ENCODE data around the gene KIF11.
"Not testable (repeated sequence)": the region's sequence is repeated elsewhere in the genome, so short reads cannot be mapped to it uniquely, and the experiment has no call there.

The KIF11 gene

DNA sequence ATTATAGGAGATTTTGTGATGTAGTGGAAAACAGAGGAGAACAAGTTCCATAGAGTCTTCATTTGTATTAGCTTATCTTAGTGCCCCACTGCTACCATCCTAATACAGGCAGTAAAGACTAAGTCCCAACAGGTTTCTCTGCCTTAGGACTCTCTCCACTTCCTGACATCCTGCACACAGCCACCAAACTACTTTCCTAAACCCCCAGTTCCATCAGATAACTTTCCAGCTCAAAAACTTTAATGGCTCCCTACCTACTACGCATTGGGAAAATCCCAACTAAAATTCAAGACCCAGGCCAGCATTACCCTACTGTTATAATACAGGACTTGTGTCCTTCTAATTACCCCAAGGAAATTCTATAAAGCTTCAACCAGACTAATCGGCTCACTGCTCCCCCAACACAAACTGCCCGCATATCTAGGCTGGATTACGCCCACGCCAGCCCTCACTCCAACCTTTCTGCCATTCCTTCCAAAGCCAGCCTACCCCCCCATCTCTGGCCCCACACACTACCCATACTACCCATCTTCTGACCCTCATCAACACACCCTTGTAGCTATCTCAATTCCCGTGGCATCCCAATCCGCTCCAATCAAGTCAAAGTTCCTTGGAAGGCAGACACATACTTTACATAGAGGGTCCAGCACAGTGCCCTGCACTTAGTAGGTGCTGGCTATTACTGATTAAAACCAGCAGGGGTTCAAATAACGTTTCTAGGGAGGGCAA lies 20.4 kb upstream of the KIF11 start:
- H3K27me3 ChIP-seq (replicated peaks in 2 of 5; ENCODE audit: control insufficient read depth in 4 of 5, insufficient read depth in 5 of 5, low read length in 4 of 5), result no peaks in the 10 kb centered on the region
- peaks cover 2 to 10% (median 2%) of the 10 kb centered on the region in 4 experiments for H3K36me3 ChIP-seq (ENCODE audit: control insufficient read depth in 4 of 4, insufficient read depth in 4 of 4, low read length in 3 of 4)
- POLR2A ChIA-PET, result no interaction called here
- peak overlapping the region in 6 of 7 experiments; percentile 83 to 93 (median 92) for H3K4me3 ChIP-seq (ENCODE audit: control insufficient read depth in 1 of 7, extremely low read depth in 1 of 7, insufficient read depth in 4 of 7, low read depth in 2 of 7, low read length in 6 of 7)
- H3K4me1 ChIP-seq (ENCODE audit: control extremely low read depth in 1 of 4, control insufficient read depth in 4 of 4, insufficient read depth in 4 of 4, low read length in 3 of 4), result peaks cover 7 to 28% (median 20%) of the 10 kb centered on the region in 4 experiments
- no peaks in the 10 kb centered on the region for H3K9me3 ChIP-seq (ENCODE audit: control extremely low read depth in 1 of 5, control insufficient read depth in 4 of 5, insufficient read depth in 2 of 5, low read depth in 1 of 5, low read length in 4 of 5)
- no peak for DNase-seq
- 82% methylated on average over 8 of the region's 8 CpGs for WGBS (ENCODE audit: insufficient coverage)
- CTCF ChIA-PET, result interaction anchor here (0.6 to 9.5 kb wide), 13 partner anchors 9 to 250 kb away, joined by 3 to 68 read pairs (median 4); no protein-coding TSS in a partner anchor
- H3K27ac ChIP-seq (ENCODE audit: insufficient read depth in 1 of 2, low read depth in 1 of 2, low read length in 2 of 2, poor library complexity in 1 of 2, severe bottlenecking in 2 of 2), result no peak overlapping the region

DNA sequence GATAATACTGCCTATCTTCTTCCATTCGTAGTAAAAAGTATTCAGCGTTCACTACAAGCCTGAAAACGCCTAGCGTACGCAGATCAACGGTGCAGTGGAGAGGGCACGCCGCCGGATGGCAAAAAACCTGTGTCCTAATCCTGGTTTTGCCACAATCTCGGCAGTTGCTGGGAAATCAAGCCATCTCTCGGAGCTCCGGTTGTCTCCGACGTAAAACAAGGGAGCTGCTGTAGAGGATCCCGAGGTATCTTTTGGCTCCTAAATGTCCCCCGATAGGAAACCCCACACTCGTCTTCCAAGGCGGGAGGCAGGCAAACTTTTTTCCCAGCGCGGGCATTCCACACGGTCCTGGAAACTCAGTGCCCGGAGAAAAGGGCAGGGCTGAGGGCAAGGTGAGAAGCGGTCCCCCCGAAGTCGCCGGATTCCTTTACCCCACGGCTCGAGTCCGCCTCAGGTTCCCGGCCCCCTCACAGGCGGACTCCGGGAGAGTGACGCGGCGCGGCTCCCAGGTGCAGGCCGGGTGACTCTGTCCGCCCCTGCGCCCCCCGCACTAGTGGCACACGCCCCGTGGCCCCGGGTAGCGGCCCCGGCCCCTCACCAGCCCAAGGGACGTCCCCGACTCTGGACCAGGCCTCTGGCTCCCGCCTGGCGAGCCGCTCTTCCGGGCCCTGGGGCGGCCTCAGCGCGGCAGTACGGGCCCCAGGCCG lies 19.7 kb upstream of the KIF11 start:
- H3K4me3 ChIP-seq (ENCODE audit: control insufficient read depth in 1 of 7, extremely low read depth in 1 of 7, insufficient read depth in 4 of 7, low read depth in 2 of 7, low read length in 6 of 7), result peak overlapping the region; percentile 68 to 93 (median 92)
- H3K27ac ChIP-seq (ENCODE audit: insufficient read depth in 1 of 2, low read depth in 1 of 2, low read length in 2 of 2, poor library complexity in 1 of 2, severe bottlenecking in 2 of 2), result peak overlapping the region; percentile 82 to 89
- ChIA-PET POLR2A (no interaction called here), CTCF (interaction anchor here (0.8 to 9.5 kb wide), 13 partner anchors 8 to 249 kb away, joined by 3 to 68 read pairs (median 4); partner anchors contain the start of gene HHEX)
- peaks cover 7 to 28% (median 20%) of the 10 kb centered on the region in 4 experiments for H3K4me1 ChIP-seq (ENCODE audit: control extremely low read depth in 1 of 4, control insufficient read depth in 4 of 4, insufficient read depth in 4 of 4, low read length in 3 of 4)
- no peaks in the 10 kb centered on the region for H3K27me3 ChIP-seq (replicated peaks in 2 of 5; ENCODE audit: control insufficient read depth in 4 of 5, insufficient read depth in 5 of 5, low read length in 4 of 5)
- DNase-seq, result peak; percentile 48 to 82 (median 81)
- H3K9me3 ChIP-seq (ENCODE audit: control extremely low read depth in 1 of 5, control insufficient read depth in 4 of 5, insufficient read depth in 2 of 5, low read depth in 1 of 5, low read length in 4 of 5), result no peaks in the 10 kb centered on the region
- H3K36me3 ChIP-seq (ENCODE audit: control insufficient read depth in 4 of 4, insufficient read depth in 4 of 4, low read length in 3 of 4), result peaks cover 0 to 6% (median 2%) of the 10 kb centered on the region in 4 experiments
- under 1% methylated on average over 35 of the region's 56 CpGs for WGBS (ENCODE audit: insufficient coverage)

DNA sequence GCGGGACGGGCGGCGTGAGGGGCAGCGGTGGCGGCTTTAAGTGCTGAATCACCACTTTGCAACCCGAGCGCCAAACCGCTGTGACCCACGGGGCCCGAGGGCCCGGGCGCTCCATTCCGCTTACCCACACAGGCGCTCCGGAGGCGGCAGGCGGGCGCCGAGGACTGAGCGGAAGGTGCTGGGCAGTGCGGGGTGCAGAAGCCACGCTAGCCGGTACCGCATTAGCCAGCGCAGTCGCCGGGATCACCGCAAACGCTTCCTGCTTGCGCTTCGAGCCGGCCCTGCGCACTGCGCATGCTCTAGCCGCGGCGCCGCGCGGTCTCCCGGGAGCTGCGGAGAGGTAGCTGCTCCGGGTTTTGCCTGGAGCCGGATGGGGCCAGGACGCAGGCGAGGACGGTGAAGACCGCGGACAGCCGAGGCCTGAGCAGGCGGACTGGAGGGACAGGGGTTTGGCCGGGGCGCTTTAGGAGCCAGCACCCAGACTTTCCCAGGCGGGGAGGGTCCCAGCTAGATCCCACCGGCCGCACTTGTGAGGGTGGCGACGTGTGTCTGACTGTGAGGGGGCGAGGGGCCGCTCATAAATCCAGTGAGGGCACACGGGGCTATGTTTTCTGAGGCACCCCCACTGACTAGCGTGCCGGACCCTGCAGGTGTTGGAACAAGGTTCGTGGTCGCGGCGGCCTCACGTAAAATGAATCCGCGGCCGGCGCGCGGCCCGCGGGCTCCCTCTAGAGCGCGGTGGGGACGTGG lies 19.0 kb upstream of the KIF11 start, which contains the start of gene IDE:
IDE (minus strand) TSS at position 296 of the 750 bp plus-strand sequence; CDS start at position 222, 74 bp downstream.
- ChIA-PET CTCF (interaction anchor here (0.8 to 9.5 kb wide), 17 partner anchors 8 to 283 kb away, joined by 3 to 68 read pairs (median 5); partner anchors contain the start of genes CPEB3, HHEX and MARCHF5), POLR2A (interaction anchor here (1.6 kb wide), 1 partner anchor 117 kb away, joined by 5 read pairs; no protein-coding TSS in a partner anchor)
- peak; percentile 87 to 93 (median 92) for DNase-seq
- Histone ChIP-seq H3K36me3 (ENCODE audit: control insufficient read depth in 4 of 4, insufficient read depth in 4 of 4, low read length in 3 of 4) (peaks cover 0 to 6% (median 2%) of the 10 kb centered on the region in 4 experiments), H3K4me3 (ENCODE audit: control insufficient read depth in 1 of 7, extremely low read depth in 1 of 7, insufficient read depth in 4 of 7, low read depth in 2 of 7, low read length in 6 of 7) (peak within 1 kb of the TSS; percentile 68 to 93 (median 92)), H3K9me3 (ENCODE audit: control extremely low read depth in 1 of 5, control insufficient read depth in 4 of 5, insufficient read depth in 2 of 5, low read depth in 1 of 5, low read length in 4 of 5) (no peaks in the 10 kb centered on the region), H3K27me3 (replicated peaks in 2 of 5; ENCODE audit: control insufficient read depth in 4 of 5, insufficient read depth in 5 of 5, low read length in 4 of 5) (no peaks in the 10 kb centered on the region), H3K27ac (ENCODE audit: insufficient read depth in 1 of 2, low read depth in 1 of 2, low read length in 2 of 2, poor library complexity in 1 of 2, severe bottlenecking in 2 of 2) (peak within 1 kb of the TSS; percentile 82 to 89), H3K4me1 (ENCODE audit: control extremely low read depth in 1 of 4, control insufficient read depth in 4 of 4, insufficient read depth in 4 of 4, low read length in 3 of 4) (peaks cover 7 to 28% (median 20%) of the 10 kb centered on the region in 4 experiments)
- WGBS (ENCODE audit: insufficient coverage), result 0% methylated on average over 65 of the region's 80 CpGs

DNA sequence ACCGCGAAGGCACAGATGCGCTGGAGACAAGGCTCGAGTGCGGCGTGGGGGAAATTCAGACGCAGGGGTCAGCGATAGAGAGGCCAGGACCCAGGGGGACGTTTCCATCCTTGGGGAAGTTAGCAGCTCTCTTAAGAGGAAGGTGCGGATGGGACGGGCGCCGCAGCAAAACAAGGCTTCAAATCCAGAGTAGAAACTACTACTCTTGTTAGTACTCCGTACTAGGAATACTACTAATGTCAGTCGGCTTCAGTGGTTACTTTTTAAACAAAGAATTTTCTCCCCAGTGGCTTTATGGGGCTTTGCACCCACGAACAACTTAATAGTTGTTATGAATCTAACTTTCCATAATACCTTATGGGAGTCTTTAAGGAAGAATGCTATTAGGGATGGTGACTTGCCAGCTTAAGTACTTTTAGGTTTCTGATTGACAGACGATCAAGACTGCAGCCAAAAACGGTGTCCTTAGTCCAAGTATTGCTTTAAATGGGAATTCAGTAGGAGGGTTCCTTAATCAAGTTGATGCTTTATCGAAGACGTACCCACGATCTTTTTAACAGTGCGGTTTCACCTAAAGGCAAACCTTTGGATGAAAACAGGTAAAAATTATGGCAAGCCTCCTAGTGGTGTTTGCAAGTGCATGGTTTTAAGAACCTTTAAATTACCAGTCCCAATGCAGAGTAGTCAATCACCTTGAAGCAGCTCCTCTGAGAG lies 18.2 kb upstream of the KIF11 start:
- CTCF ChIA-PET, result interaction anchor here (0.8 to 9.5 kb wide), 18 partner anchors 9 to 284 kb away, joined by 3 to 68 read pairs (median 5); partner anchors contain the start of genes CPEB3, HHEX and MARCHF5
- DNase-seq, result peak in 2 of 3 donors; percentile 63 to 79
- Histone ChIP-seq H3K27me3 (replicated peaks in 2 of 5; ENCODE audit: control insufficient read depth in 4 of 5, insufficient read depth in 5 of 5, low read length in 4 of 5) (no peaks in the 10 kb centered on the region), H3K9me3 (ENCODE audit: control extremely low read depth in 1 of 5, control insufficient read depth in 4 of 5, insufficient read depth in 2 of 5, low read depth in 1 of 5, low read length in 4 of 5) (no peaks in the 10 kb centered on the region), H3K4me3 (ENCODE audit: control insufficient read depth in 1 of 7, extremely low read depth in 1 of 7, insufficient read depth in 4 of 7, low read depth in 2 of 7, low read length in 6 of 7) (peak overlapping the region; percentile 68 to 93 (median 92)), H3K4me1 (ENCODE audit: control extremely low read depth in 1 of 4, control insufficient read depth in 4 of 4, insufficient read depth in 4 of 4, low read length in 3 of 4) (peaks cover 7 to 28% (median 20%) of the 10 kb centered on the region in 4 experiments), H3K27ac (ENCODE audit: insufficient read depth in 1 of 2, low read depth in 1 of 2, low read length in 2 of 2, poor library complexity in 1 of 2, severe bottlenecking in 2 of 2) (peak overlapping the region; percentile 82 to 89), H3K36me3 (ENCODE audit: control insufficient read depth in 4 of 4, insufficient read depth in 4 of 4, low read length in 3 of 4) (peaks cover 0 to 2% (median 0%) of the 10 kb centered on the region in 4 experiments)
- POLR2A ChIA-PET, result interaction anchor here (1.6 kb wide), 1 partner anchor 116 kb away, joined by 5 read pairs; no protein-coding TSS in a partner anchor
- WGBS (ENCODE audit: insufficient coverage), result 11% methylated on average over 19 of the region's 22 CpGs

DNA sequence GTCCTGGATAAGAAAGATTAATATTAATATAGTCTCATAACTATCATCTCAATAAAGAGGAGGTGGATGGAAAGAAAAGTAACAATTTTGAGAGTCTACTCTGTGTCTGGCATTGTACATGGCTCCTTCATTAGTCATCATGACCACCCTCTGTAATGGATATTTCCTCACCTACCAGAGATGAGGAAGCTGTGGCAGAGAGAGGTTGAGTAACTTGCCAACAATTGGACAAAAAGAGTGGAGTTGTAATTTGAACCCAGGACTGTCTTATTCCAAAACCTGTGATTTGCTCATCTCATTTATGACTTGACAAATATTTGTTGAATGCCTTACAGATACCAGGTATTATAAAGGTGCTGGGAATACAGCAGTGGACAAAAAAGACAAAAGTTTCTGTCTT lies 17.0 kb upstream of the KIF11 start:
- POLR2A ChIA-PET, result interaction anchor here (1.0 kb wide), 1 partner anchor 10 kb away, joined by 3 read pairs; no protein-coding TSS in a partner anchor
- CTCF ChIA-PET, result interaction anchor here (0.6 to 9.5 kb wide), 7 partner anchors 10 to 367 kb away, joined by 3 to 68 read pairs (median 5); no protein-coding TSS in a partner anchor
- no peaks in the 10 kb centered on the region for H3K36me3 ChIP-seq (ENCODE audit: control insufficient read depth in 4 of 4, insufficient read depth in 4 of 4, low read length in 3 of 4)

DNA sequence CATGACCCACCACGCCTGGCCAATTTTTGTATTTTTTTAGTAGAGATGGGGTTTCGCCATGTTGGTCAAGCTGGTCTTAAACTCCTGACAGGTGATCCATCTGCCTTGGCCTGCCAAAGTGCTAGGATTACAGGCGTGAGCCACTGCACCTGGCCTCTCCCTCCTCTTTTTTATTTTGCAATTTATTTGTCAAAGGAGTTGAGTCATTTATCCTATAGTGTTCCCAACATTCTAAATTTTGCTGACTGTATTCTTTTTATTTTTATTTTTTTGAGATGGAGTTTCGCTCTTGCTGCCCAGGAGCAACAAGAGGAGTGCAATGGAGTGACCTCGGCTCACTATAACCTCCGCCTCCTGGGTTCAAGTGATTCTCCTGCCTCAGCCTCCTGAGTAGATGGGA lies 10.6 kb upstream of the KIF11 start:
- POLR2A ChIA-PET; DNase-seq; H3K27me3 ChIP-seq (replicated peaks in 2 of 5; ENCODE audit: control insufficient read depth in 4 of 5, insufficient read depth in 5 of 5, low read length in 4 of 5); H3K36me3 ChIP-seq (ENCODE audit: control insufficient read depth in 4 of 4, insufficient read depth in 4 of 4, low read length in 3 of 4); H3K4me1 ChIP-seq (ENCODE audit: control extremely low read depth in 1 of 4, control insufficient read depth in 4 of 4, insufficient read depth in 4 of 4, low read length in 3 of 4); H3K27ac ChIP-seq (ENCODE audit: insufficient read depth in 1 of 2, low read depth in 1 of 2, low read length in 2 of 2, poor library complexity in 1 of 2, severe bottlenecking in 2 of 2); H3K9me3 ChIP-seq (ENCODE audit: control extremely low read depth in 1 of 5, control insufficient read depth in 4 of 5, insufficient read depth in 2 of 5, low read depth in 1 of 5, low read length in 4 of 5); H3K4me3 ChIP-seq (ENCODE audit: control insufficient read depth in 1 of 7, extremely low read depth in 1 of 7, insufficient read depth in 4 of 7, low read depth in 2 of 7, low read length in 6 of 7): not testable (repeated sequence)
- CTCF ChIA-PET, result interaction anchor here (0.8 kb wide), 1 partner anchor 12 kb away, joined by 3 read pairs; no protein-coding TSS in a partner anchor
- WGBS (ENCODE audit: insufficient coverage), result 93% methylated on average over 3 of the region's 6 CpGs

More for the DNA sequence above, 17.0 kb upstream of the KIF11 start:
- Histone ChIP-seq H3K4me3 (ENCODE audit: control insufficient read depth in 1 of 7, extremely low read depth in 1 of 7, insufficient read depth in 4 of 7, low read depth in 2 of 7, low read length in 6 of 7) (no peak overlapping the region), H3K27me3 (replicated peaks in 2 of 5; ENCODE audit: control insufficient read depth in 4 of 5, insufficient read depth in 5 of 5, low read length in 4 of 5) (no peaks in the 10 kb centered on the region), H3K9me3 (ENCODE audit: control extremely low read depth in 1 of 5, control insufficient read depth in 4 of 5, insufficient read depth in 2 of 5, low read depth in 1 of 5, low read length in 4 of 5) (no peaks in the 10 kb centered on the region), H3K27ac (ENCODE audit: insufficient read depth in 1 of 2, low read depth in 1 of 2, low read length in 2 of 2, poor library complexity in 1 of 2, severe bottlenecking in 2 of 2) (no peak overlapping the region), H3K4me1 (ENCODE audit: control extremely low read depth in 1 of 4, control insufficient read depth in 4 of 4, insufficient read depth in 4 of 4, low read length in 3 of 4) (peaks cover 7 to 28% (median 20%) of the 10 kb centered on the region in 4 experiments)
- peak; percentile 14 to 69 (median 63) for DNase-seq
